Mucosa of descending colon (tissue), 3 donors: ENCODE measurements around the gene LYRM4. TPM values are rescaled to one million over a fixed set of nuclear protein-coding genes. Genes with fewer than 3 reads are reported as not detected.
A peak's percentile ranks its signal among the peaks of the same experiment; 100 is the strongest.
"Not testable (repeated sequence)": the region's sequence is repeated elsewhere in the genome, so short reads cannot be mapped to it uniquely, and the experiment has no call there.

ENCODE experiments used
- ATAC-seq: fragments of 200-7000 bp; cut with Tn5 transposase; one replicate; pipeline ENCODE4 v1.9.1; 2020; ENCODE audit warnings: mild to moderate bottlenecking, moderate library complexity
- DNase-seq, 3 donors: peaks; one replicate each; pipeline ENCODE4 v3.0.0-alpha.2; 2020
- H3K36me3 ChIP-seq: fragments of 200-600 bp; one replicate; pipeline ENCODE4 v1.8.0; 2021; ENCODE audit warnings: low read depth, mild to moderate bottlenecking
- H3K4me1 ChIP-seq: fragments of 200-600 bp; one replicate; pipeline ENCODE4 v1.8.0; 2021; ENCODE audit warnings: low read depth, mild to moderate bottlenecking
- H3K4me3 ChIP-seq: fragments of 200-600 bp; one replicate; pipeline ENCODE4 v1.8.0; 2021; ENCODE audit warnings: mild to moderate bottlenecking
- H3K9me3 ChIP-seq: fragments of 200-600 bp; one replicate; pipeline ENCODE4 v1.8.0; 2021; ENCODE audit warnings: mild to moderate bottlenecking
- intact Hi-C, 2 donors: fragments of 100-400 bp; cut with DNase I in 1 of 2; cut with micrococcal nuclease in 1 of 2; formaldehyde crosslinking; loops; one replicate each; pipeline versions ENCODE4 v1.11.0 to v1.11.1; 2022; cut with DNase I, micrococcal nuclease
- total RNA-seq, 3 donors: library from RNA; stranded (reverse); fragmentation: NEBNext Ultra II Directional in 2 of 3; extraction: Animal tissue kit (Norgen Biotek cat#: 25700) in 2 of 3; gene quantifications; one replicate each; pipeline versions ENCODE4 v1.2.1 to v1.2.4, GENCODE V29; 2021 to 2023
- TF ChIP-seq, protein P1 (sequence below): fragments of 200-600 bp; IDR thresholded peaks from one replicate; pipeline ENCODE4 v1.8.0; 2022; ENCODE audit warnings: antibody characterized with exemption, mild to moderate bottlenecking
- donor health status: DM: no; HTN: no; CAD: no; lungs with moderate emphysema.
- donor health status: DM: no; HTN: no; CAD: no.
- donor health status: DM: no; HTN: yes; CAD: no.

Gene LYRM4
- total RNA-seq, 3 donors from 2014 or later: 13.6 to 19.8 (median 13.9) TPM

DNA sequence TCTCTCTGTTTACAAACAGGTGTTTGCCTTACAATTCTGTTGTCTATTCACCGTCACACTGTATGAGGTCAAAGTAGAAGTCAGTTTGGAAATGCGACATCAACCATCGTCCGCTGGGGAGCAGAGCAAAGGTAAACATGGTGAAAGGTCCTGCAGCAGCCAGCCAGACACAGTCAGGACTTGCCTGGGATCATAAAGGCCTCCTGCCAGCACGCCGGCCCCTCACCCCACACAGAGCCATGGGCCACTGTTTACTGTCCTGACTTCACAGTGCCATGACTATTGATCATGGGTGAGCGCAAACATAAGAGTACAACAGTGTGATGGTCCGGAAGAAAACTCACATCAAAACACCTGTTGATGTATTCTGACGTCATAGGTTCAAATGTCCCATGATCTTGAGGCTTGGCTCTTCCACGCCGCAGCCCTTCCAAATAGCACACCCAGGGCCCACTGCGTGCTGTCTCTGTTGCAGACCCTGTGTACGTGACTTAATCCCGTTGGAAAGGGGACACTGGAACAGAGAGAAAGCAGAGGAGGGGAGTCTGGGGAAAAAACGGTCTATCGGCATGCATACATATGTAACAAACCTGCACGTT, 192.5 kb downstream of the LYRM4 start:
- intact Hi-C loops: no loop called here
- H3K4me1 ChIP-seq: no peaks in the 10 kb centered on the region
- no peaks in the 10 kb centered on the region for H3K36me3 ChIP-seq
- TF ChIP-seq, protein P1, sequence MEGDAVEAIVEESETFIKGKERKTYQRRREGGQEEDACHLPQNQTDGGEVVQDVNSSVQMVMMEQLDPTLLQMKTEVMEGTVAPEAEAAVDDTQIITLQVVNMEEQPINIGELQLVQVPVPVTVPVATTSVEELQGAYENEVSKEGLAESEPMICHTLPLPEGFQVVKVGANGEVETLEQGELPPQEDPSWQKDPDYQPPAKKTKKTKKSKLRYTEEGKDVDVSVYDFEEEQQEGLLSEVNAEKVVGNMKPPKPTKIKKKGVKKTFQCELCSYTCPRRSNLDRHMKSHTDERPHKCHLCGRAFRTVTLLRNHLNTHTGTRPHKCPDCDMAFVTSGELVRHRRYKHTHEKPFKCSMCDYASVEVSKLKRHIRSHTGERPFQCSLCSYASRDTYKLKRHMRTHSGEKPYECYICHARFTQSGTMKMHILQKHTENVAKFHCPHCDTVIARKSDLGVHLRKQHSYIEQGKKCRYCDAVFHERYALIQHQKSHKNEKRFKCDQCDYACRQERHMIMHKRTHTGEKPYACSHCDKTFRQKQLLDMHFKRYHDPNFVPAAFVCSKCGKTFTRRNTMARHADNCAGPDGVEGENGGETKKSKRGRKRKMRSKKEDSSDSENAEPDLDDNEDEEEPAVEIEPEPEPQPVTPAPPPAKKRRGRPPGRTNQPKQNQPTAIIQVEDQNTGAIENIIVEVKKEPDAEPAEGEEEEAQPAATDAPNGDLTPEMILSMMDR: no peak
- ATAC-seq (peak; percentile 31), DNase-seq (peak in 1 of 3 donors; percentile 47)
- no peak overlapping the region for H3K4me3 ChIP-seq
- H3K9me3 ChIP-seq: no peaks in the 10 kb centered on the region

DNA sequence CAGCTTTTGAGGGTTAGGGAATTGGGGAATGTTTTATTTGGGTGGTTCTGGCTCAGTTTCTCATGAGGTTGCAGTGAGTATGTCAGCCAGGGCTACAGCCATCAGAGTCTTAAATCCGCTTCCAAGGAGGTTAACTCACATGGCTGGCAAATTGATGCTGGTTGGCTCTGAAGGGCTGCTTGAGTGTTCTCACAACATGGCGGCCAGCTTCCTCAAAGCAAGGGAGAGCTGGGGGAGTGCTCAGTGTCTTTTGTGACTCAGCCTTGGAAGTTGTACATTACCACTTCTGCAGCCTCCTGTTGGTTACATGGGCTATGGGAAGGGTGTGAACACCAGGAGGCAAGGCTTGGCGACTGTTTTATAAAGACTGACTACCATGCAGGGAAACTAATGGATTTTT, 193.4 kb downstream of the LYRM4 start:
- DNase-seq: no peak
- intact Hi-C loops: no loop called here
- no peaks in the 10 kb centered on the region for H3K4me1 ChIP-seq
- H3K4me3 ChIP-seq: no peak overlapping the region
- H3K9me3 ChIP-seq: no peaks in the 10 kb centered on the region
- TF ChIP-seq, protein P1: no peak
- no peak for ATAC-seq
- no peaks in the 10 kb centered on the region for H3K36me3 ChIP-seq

DNA sequence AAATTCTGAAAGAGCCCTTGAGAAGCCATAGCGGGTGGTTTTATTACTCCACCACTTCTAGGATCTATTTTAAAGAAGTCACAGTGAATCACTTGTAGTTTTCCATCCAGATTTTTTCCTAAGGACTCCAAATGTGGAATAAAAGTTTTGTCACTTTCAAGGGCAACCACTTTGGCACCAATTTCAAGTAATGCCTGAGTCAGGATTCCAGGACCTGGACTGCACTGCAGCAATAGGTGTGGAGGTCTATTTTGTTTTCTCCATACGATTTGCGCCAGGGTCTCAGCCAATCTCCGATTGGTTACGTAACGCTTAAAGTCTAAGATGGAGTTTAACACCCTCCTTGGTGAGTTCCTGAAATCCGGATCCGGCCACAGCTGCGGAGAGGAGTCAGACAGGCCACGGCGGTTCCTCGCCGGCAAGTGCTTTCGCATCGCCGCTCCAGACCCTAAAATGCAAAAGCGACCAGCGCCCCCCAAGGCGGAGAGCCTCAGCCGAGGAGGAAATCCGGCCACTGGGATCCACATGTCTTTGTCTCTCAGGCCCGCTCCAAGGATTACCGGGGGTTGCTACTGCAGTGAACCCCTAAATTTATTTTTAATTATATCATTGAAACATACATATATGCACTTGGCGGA, 194.2 kb downstream of the LYRM4 start:
- TF ChIP-seq, protein P1: no peak
- H3K4me1 ChIP-seq: no peaks in the 10 kb centered on the region
- no peaks in the 10 kb centered on the region for H3K9me3 ChIP-seq
- intact Hi-C loops: no loop called here
- ATAC-seq (no peak), DNase-seq (no peak)
- H3K4me3 ChIP-seq: no peak overlapping the region
- H3K36me3 ChIP-seq: no peaks in the 10 kb centered on the region

DNA sequence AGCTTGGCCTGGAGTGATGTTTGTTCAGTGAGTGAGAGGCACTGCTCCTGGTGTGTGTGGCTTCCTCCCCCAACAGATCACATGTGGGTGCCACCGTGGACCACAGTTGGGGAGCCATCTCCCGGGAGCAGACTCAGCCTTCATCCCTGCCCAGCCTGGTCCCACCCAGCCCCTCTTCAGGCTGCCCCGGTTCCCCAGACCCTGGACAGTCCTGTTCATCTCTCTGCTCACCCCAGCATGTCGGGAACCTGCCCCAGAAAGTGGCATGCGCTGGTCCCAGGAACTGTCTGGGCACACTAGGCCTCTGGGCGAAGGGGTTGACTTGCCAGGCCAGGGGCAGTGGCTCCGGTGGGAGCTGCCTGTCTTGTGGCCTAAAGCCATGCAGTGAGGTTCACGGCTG, 197.1 kb downstream of the LYRM4 start:
- H3K36me3 ChIP-seq: no peaks in the 10 kb centered on the region
- intact Hi-C loops: no loop called here
- ATAC-seq (no peak), DNase-seq (no peak)
- TF ChIP-seq, protein P1: no peak
- no peak overlapping the region for H3K4me3 ChIP-seq
- H3K4me1 ChIP-seq: no peaks in the 10 kb centered on the region
- no peaks in the 10 kb centered on the region for H3K9me3 ChIP-seq

DNA sequence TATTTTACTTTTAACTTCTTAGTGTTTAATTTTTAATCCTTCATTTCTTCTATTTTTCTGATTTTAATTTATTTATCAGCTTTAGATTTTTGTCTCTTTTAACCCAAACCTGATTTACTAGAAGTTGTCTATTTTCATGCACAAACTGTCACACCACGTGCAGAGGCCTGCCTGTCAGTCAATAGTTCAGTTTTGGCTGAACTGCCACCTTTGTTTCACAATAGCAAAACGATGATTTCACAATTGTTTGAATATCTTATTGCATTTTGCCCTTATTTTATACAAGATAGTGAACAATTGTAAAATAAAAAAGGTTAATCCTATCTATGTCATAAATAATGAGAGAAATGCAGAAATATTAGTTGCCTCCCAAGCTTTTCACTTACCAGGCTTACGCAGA, 199.6 kb downstream of the LYRM4 start:
- H3K9me3 ChIP-seq: no peaks in the 10 kb centered on the region
- ATAC-seq: no peak
- intact Hi-C loops: no loop called here
- H3K4me1 ChIP-seq: no peaks in the 10 kb centered on the region
- no peak for DNase-seq
- TF ChIP-seq, protein P1: no peak
- no peak overlapping the region for H3K4me3 ChIP-seq
- no peaks in the 10 kb centered on the region for H3K36me3 ChIP-seq

DNA sequence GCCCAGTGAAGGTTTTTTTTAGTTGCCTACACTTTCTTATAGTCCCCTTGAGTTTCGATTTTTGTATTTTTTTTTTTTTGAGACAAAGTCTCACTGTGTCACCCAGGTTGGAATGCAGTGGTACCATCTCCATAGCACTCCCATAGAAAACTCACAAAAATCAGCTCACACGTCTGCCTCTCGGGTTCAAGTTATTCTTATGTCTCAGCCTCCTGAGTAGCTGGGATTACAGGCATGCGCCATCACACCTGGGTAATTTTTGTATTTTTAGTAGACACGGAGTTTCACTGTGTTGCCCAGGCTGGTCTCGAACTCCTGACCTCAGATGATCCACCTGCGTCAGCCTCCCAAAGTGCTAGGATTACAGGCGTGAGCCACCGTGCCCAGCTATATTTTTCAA, 200.3 kb downstream of the LYRM4 start:
- H3K4me3 ChIP-seq, intact Hi-C loops, H3K36me3 ChIP-seq, H3K9me3 ChIP-seq, ATAC-seq, DNase-seq, H3K4me1 ChIP-seq: not testable (repeated sequence)
